ENCODE data around the gene S100A12. TPM values are rescaled to one million over a fixed set of nuclear protein-coding genes. Genes with fewer than 3 reads are reported as not detected.

Gene S100A12
- total and polyA plus RNA-seq, 10 donors = 126 to 1,354 (median 265) TPM

DNA sequence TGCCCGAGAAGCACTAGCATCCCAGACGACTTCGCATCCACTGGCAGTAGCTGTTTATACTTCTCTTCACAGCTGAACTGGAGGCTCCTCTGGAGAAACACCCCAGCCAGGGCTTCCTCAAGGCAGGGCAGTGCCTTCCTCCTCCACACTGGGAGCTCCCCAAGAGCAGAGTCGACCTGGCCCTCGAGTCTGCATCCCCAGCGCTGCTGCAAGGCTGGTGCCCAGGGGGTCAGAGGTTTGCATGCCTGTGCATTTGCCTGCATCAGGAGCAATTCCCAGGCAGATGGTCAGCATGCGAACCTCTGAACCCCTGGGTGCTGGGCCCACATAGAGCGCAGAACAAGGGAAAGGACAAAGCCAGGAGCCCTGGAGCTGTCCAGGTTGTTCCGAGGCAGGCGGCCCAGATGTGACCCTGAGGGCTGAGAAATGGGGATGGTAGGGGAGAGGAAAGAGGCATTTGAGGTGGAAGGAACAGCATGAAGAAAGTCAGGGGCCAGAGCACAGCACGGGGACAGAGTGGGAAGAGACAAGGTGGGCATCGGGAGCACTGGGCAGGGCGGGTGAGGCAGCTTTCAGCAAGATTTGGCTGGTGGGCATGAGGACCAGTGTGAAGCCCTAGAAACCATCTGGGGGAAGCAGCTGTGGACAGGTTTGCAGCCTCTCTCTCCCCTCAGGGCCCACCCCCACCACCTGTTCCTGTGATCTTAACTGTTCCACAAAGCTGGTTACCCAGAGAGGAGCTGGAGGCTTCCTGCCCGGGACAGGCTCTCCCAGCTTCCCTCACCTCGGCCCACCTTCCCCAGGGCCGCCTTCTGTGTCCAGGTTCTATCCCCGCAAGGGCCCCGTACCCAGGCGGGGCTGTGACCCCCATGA is 21.9 kb upstream of the S100A12 start:
- 80 to 89% (median 85%) methylated on average over 19 of the region's 19 CpGs for WGBS, 5 donors
- H3K4me3 ChIP-seq = no peak overlapping the region
- H3K9me3 ChIP-seq = no peaks in the 10 kb centered on the region
- H3K27me3 ChIP-seq (replicated peaks in 1 of 7) = peaks cover 0 to 55% (median 0%) of the 10 kb centered on the region in 7 donors
- H3K4me1 ChIP-seq = peaks cover 0 to 24% (median 0%) of the 10 kb centered on the region in 6 donors
- DNase-seq = no peak
- no peaks in the 10 kb centered on the region for H3K36me3 ChIP-seq
- intact Hi-C loops (cut with DNase I; ENCODE audit: low total_unique reads) = no loop called here
- peak overlapping the region in 1 of 8 donors; percentile 95 for H3K27ac ChIP-seq
- TF ChIP-seq POLR2AphosphoS5 (IDR thresholded peaks at IDR 0.05) (no peak), POLR2A (IDR thresholded peaks at IDR 0.05) (no peak)
- TF ChIP-seq, protein P1, sequence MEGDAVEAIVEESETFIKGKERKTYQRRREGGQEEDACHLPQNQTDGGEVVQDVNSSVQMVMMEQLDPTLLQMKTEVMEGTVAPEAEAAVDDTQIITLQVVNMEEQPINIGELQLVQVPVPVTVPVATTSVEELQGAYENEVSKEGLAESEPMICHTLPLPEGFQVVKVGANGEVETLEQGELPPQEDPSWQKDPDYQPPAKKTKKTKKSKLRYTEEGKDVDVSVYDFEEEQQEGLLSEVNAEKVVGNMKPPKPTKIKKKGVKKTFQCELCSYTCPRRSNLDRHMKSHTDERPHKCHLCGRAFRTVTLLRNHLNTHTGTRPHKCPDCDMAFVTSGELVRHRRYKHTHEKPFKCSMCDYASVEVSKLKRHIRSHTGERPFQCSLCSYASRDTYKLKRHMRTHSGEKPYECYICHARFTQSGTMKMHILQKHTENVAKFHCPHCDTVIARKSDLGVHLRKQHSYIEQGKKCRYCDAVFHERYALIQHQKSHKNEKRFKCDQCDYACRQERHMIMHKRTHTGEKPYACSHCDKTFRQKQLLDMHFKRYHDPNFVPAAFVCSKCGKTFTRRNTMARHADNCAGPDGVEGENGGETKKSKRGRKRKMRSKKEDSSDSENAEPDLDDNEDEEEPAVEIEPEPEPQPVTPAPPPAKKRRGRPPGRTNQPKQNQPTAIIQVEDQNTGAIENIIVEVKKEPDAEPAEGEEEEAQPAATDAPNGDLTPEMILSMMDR (IDR thresholded peaks at IDR 0.05 in 8 of 11, conservative IDR thresholded peaks at IDR 0.05 in 3 of 11) = no peak

DNA sequence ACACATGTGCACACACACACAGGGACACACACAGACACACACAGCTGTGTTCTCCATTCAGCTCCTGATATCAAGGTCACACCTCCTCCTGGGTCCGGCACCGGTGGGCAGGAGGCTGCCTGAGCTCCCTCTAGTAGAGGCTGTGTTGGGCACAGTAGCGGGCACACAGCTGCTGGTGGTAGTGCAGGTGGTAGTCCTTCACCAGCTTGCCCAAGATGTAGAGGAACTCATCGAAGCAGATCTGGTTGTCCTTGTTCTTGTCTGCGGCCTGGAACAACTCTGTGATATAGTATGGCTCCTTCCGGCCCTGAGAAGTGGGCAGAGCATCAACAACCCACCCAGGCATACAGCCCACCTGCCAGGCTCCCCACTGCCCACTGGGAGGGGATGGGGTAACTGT is 21.0 kb upstream of the S100A12 start:
- H3K27me3 ChIP-seq (replicated peaks in 1 of 7) = peaks cover 0 to 60% (median 0%) of the 10 kb centered on the region in 7 donors
- no peak overlapping the region for H3K4me3 ChIP-seq
- no peak for DNase-seq
- TF ChIP-seq POLR2A (IDR thresholded peaks at IDR 0.05) (no peak), POLR2AphosphoS5 (IDR thresholded peaks at IDR 0.05) (no peak)
- TF ChIP-seq, protein P1 (IDR thresholded peaks at IDR 0.05 in 8 of 11, conservative IDR thresholded peaks at IDR 0.05 in 3 of 11) = no peak
- peaks cover 0 to 17% (median 0%) of the 10 kb centered on the region in 6 donors for H3K4me1 ChIP-seq
- intact Hi-C loops (cut with DNase I; ENCODE audit: low total_unique reads) = no loop called here
- H3K9me3 ChIP-seq = no peaks in the 10 kb centered on the region
- peak overlapping the region in 1 of 8 donors; percentile 95 for H3K27ac ChIP-seq
- WGBS, 5 donors = 79 to 85% (median 84%) methylated on average over 5 to 6 of the region's 6 CpGs
- no peaks in the 10 kb centered on the region for H3K36me3 ChIP-seq

DNA sequence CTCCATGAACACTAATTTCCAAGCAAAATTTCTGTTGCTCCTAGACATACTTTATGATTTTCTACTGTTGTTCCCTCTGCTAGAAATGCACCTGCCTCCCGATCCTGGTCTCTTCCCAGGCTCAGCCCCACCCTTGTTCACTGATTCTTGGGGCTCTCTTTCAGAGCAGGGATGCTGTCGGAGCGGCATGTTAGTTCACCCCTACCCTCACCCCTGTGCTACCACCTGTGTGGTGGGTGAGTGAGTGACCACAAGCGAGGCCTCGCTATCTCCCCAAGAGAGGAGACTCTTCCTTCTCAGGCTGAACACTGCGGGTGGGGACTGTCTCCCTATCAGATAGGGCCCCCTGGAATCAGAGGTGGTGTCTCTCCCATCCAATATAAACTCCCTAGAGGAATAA is 20.4 kb upstream of the S100A12 start:
- no peak for TF ChIP-seq POLR2AphosphoS5 (IDR thresholded peaks at IDR 0.05)
- TF ChIP-seq, protein P1 (IDR thresholded peaks at IDR 0.05 in 8 of 11, conservative IDR thresholded peaks at IDR 0.05 in 3 of 11) = no peak
- TF ChIP-seq POLR2A (IDR thresholded peaks at IDR 0.05) = no peak
- intact Hi-C loops (cut with DNase I; ENCODE audit: low total_unique reads) = no loop called here
- WGBS, 5 donors = 80 to 92% (median 88%) methylated on average over 5 to 6 of the region's 6 CpGs
- Histone ChIP-seq H3K27me3 (replicated peaks in 1 of 7) (peaks cover 0 to 66% (median 0%) of the 10 kb centered on the region in 7 donors), H3K9me3 (no peaks in the 10 kb centered on the region), H3K27ac (peak overlapping the region in 1 of 8 donors; percentile 95), H3K36me3 (no peaks in the 10 kb centered on the region), H3K4me3 (no peak overlapping the region), H3K4me1 (peaks cover 0 to 23% (median 0%) of the 10 kb centered on the region in 6 donors)
- no peak for DNase-seq

DNA sequence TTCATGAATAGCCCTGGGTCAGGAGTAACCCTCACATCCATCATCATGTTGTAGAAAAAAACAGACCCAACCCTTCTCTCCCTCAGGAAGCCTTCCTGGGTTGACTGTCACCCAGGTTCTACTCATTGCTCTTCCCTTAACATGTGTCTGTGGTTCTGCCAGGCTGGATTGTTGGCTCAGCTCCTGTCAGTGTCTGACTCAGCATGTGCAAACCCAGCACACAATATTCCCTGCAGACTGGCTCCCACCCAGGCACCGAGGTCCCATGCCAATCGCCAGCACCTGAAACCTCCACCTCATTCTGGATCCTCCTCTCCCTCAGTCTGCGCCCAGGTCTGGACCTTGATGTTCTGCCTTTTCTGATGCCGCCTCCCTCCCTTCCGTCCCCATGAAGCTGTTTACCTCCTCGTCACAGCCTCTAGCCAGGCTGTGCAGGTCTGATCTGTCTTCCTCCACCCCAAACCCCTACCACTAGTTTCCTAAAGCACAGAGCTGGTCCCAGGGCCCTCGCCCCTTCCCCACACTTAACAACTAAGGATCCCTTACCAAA is 19.8 kb upstream of the S100A12 start:
- TF ChIP-seq, protein P1 (IDR thresholded peaks at IDR 0.05 in 8 of 11, conservative IDR thresholded peaks at IDR 0.05 in 3 of 11) = no peak
- TF ChIP-seq POLR2AphosphoS5 (IDR thresholded peaks at IDR 0.05) = no peak
- TF ChIP-seq POLR2A (IDR thresholded peaks at IDR 0.05) = no peak
- WGBS, 5 donors = 75 to 92% (median 80%) methylated on average over 7 of the region's 7 CpGs

More for the DNA sequence above, 19.8 kb upstream of the S100A12 start:
- Histone ChIP-seq H3K36me3 (no peaks in the 10 kb centered on the region), H3K27ac (peak overlapping the region in 3 of 8 donors; percentile 89 to 95 (median 91)), H3K4me3 (no peak overlapping the region), H3K9me3 (no peaks in the 10 kb centered on the region), H3K4me1 (peaks cover 0 to 23% (median 0%) of the 10 kb centered on the region in 6 donors), H3K27me3 (replicated peaks in 1 of 7) (peaks cover 0 to 72% (median 0%) of the 10 kb centered on the region in 7 donors)
- DNase-seq = no peak
- intact Hi-C loops (cut with DNase I; ENCODE audit: low total_unique reads) = no loop called here
